WTC11 (cell line): Measurements from ENCODE around the gene SARDH. TPM values are rescaled to one million over a fixed set of nuclear protein-coding genes. Genes with fewer than 3 reads are reported as not detected.

Experiments used
- ATAC-seq: fragments of 200-7000 bp; cut with Tn5 transposase; 2 replicates; pipeline ENCODE4 v1.10.0; 2021; ENCODE audit warnings: mild to moderate bottlenecking, moderate library complexity
- CTCF ChIA-PET: fragments of 300-600 bp; sonication (Branson Sonifier 250); formaldehyde crosslinking; loops from one replicate; lab custom pipeline; 2021; ENCODE audit warnings: antibody characterized with exemption; lab: Charles Lee
- POLR2A ChIA-PET: fragments of 350-600 bp; sonication (Branson Sonifier 250); formaldehyde crosslinking; loops from one replicate; lab custom pipeline; 2021; ENCODE audit warnings: antibody characterized with exemption; lab: Charles Lee
- DNase-seq: peaks from one replicate; pipeline ENCODE4 v3.0.0; 2021; ENCODE audit warnings: low spot score
- H3K27ac Mint-ChIP-seq: 2 replicates; pipeline ENCODE4 v1.8.0; 2021; ENCODE audit warnings: mixed read lengths
- H3K27me3 Mint-ChIP-seq: 2 replicates; pipeline ENCODE4 v1.8.0; 2021; ENCODE audit warnings: low read depth, mild to moderate bottlenecking, moderate library complexity, mixed read lengths
- H3K36me3 Mint-ChIP-seq: 2 replicates; pipeline ENCODE4 v1.8.0; 2021; ENCODE audit warnings: mixed read lengths
- H3K4me1 Mint-ChIP-seq: 2 replicates; pipeline ENCODE4 v1.8.0; 2022; ENCODE audit warnings: mixed read lengths
- H3K4me3 Mint-ChIP-seq: 2 replicates; pipeline ENCODE4 v1.8.0; 2021; ENCODE audit warnings: mild to moderate bottlenecking, moderate library complexity, mixed read lengths
- H3K9me3 Mint-ChIP-seq: 2 replicates; pipeline ENCODE4 v1.8.0; 2021; ENCODE audit warnings: mixed read lengths
- EMX1 ChIP-seq: fragments of 250-450 bp; sonication (Bioruptor Pico); IDR thresholded peaks from 2 replicates; pipeline ENCODE4 v1.8.0; 2021; ENCODE audit warnings: mild to moderate bottlenecking
- ESRRA ChIP-seq: sonication (generic); formaldehyde crosslinking; IDR thresholded peaks from 2 replicates; pipeline ENCODE4 v1.8.1; 2022; ENCODE audit warnings: mild to moderate bottlenecking, missing genetic modification reagents, borderline replicate concordance
- ETV6 ChIP-seq: sonication (generic); formaldehyde crosslinking; IDR thresholded peaks from 2 replicates; pipeline ENCODE4 v1.8.1; 2022; ENCODE audit warnings: mild to moderate bottlenecking, missing genetic modification reagents
- GTF2I ChIP-seq: fragments of 250-450 bp; sonication (Bioruptor Pico); conservative IDR thresholded peaks from 2 replicates; pipeline ENCODE4 v1.4.0; 2021; ENCODE audit warnings: mild to moderate bottlenecking
- JUN ChIP-seq: sonication (generic); formaldehyde crosslinking; IDR thresholded peaks from 2 replicates; pipeline ENCODE4 v1.8.0; 2023; ENCODE audit warnings: mild to moderate bottlenecking, missing genetic modification reagents
- MXD4 ChIP-seq: fragments of 250-450 bp; sonication (Bioruptor Pico); IDR thresholded peaks from 2 replicates; pipeline ENCODE4 v1.8.0; 2021; ENCODE audit warnings: mild to moderate bottlenecking, moderate library complexity, borderline replicate concordance
- NR2C2 ChIP-seq: sonication (generic); formaldehyde crosslinking; IDR thresholded peaks from 2 replicates; pipeline ENCODE4 v1.8.0; 2022; ENCODE audit warnings: mild to moderate bottlenecking, missing genetic modification reagents
- NR3C1 ChIP-seq: sonication (generic); formaldehyde crosslinking; conservative IDR thresholded peaks from 2 replicates; pipeline ENCODE4 v1.8.1; 2023; ENCODE audit warnings: low read depth, mild to moderate bottlenecking, missing genetic modification reagents
- OVOL2 ChIP-seq: fragments of 250-450 bp; sonication (Bioruptor Pico); IDR thresholded peaks from 2 replicates; pipeline ENCODE4 v1.9.0; 2021; ENCODE audit warnings: mild to moderate bottlenecking, borderline replicate concordance
- PRRX2 ChIP-seq: fragments of 250-450 bp; sonication (Bioruptor Pico); IDR thresholded peaks from 2 replicates; pipeline ENCODE4 v1.8.0; 2021; ENCODE audit warnings: mild to moderate bottlenecking
- RELA ChIP-seq: sonication (generic); formaldehyde crosslinking; IDR thresholded peaks from 2 replicates; pipeline ENCODE4 v1.8.1; 2022; ENCODE audit warnings: missing genetic modification reagents, mild to moderate bottlenecking, borderline replicate concordance
- SMAD3 ChIP-seq: sonication (generic); formaldehyde crosslinking; IDR thresholded peaks from 2 replicates; pipeline ENCODE4 v1.8.0; 2022; ENCODE audit warnings: missing genetic modification reagents, mild to moderate bottlenecking, borderline replicate concordance
- TCF7 ChIP-seq: sonication (generic); formaldehyde crosslinking; IDR thresholded peaks from 2 replicates; pipeline ENCODE4 v1.8.0; 2022; ENCODE audit warnings: mild to moderate bottlenecking, low read depth, missing genetic modification reagents, moderate library complexity
- ZNF138 ChIP-seq: sonication (generic); formaldehyde crosslinking; conservative IDR thresholded peaks from 2 replicates; pipeline ENCODE4 v1.8.1; 2022; ENCODE audit warnings: mild to moderate bottlenecking, moderate library complexity, missing genetic modification reagents
- ZNF232 ChIP-seq: sonication (generic); formaldehyde crosslinking; IDR thresholded peaks from 2 replicates; pipeline ENCODE4 v1.8.0; 2022; ENCODE audit warnings: mild to moderate bottlenecking, missing genetic modification reagents
- ZNF263 ChIP-seq: sonication (generic); formaldehyde crosslinking; IDR thresholded peaks from 2 replicates; pipeline ENCODE4 v1.8.1; 2022; ENCODE audit warnings: low read depth, mild to moderate bottlenecking, moderate library complexity, missing genetic modification reagents
- ZNF416 ChIP-seq: fragments of 250-450 bp; sonication (Bioruptor Pico); IDR thresholded peaks from 2 replicates; pipeline ENCODE4 v1.9.0; 2021; ENCODE audit warnings: mild to moderate bottlenecking, inconsistent platforms
- ZNF423 ChIP-seq: fragments of 250-450 bp; sonication (Bioruptor Pico); IDR thresholded peaks from 2 replicates; pipeline ENCODE4 v2.1.2; 2022; ENCODE audit warnings: mild to moderate bottlenecking, moderate library complexity
- ZNF671 ChIP-seq: fragments of 250-450 bp; sonication (Bioruptor Pico); IDR thresholded peaks from 2 replicates; pipeline ENCODE4 v1.8.0; 2021; ENCODE audit warnings: mild to moderate bottlenecking
- total RNA-seq: library from RNA; stranded (reverse); gene quantifications from 3 replicates; pipeline ENCODE4 v1.2.3, GENCODE V29; 2021
- TF ChIP-seq, protein P1 (sequence below): fragments of 250-450 bp; sonication (Bioruptor Pico); conservative IDR thresholded peaks from 2 replicates; pipeline ENCODE4 v1.9.0; 2021; ENCODE audit warnings: mild to moderate bottlenecking
- TF ChIP-seq, protein P2 (sequence below): fragments of 250-450 bp; sonication (Bioruptor Pico); IDR thresholded peaks from 2 replicates; pipeline ENCODE4 v1.9.0; 2021; ENCODE audit warnings: moderate library complexity, mild to moderate bottlenecking, inconsistent platforms, borderline replicate concordance
- TF ChIP-seq, protein P3 (sequence below): sonication (generic); formaldehyde crosslinking; IDR thresholded peaks from 2 replicates; pipeline ENCODE4 v1.8.0; 2022; ENCODE audit warnings: missing genetic modification reagents
- TF ChIP-seq, protein P4 (sequence below): sonication (generic); formaldehyde crosslinking; IDR thresholded peaks from 2 replicates; pipeline ENCODE4 v1.8.0; 2023; ENCODE audit warnings: missing genetic modification reagents
- TF ChIP-seq, protein P5 (sequence below): sonication (generic); formaldehyde crosslinking; IDR thresholded peaks from 2 replicates; pipeline ENCODE4 v1.8.1; 2022; ENCODE audit warnings: low read depth, mild to moderate bottlenecking, moderate library complexity, missing genetic modification reagents, borderline replicate concordance
- TF ChIP-seq, protein P6 (sequence below): sonication (generic); formaldehyde crosslinking; IDR thresholded peaks from 2 replicates; pipeline ENCODE4 v1.8.0; 2022; ENCODE audit warnings: mild to moderate bottlenecking, missing genetic modification reagents

SARDH gene
- total RNA-seq, 1 experiment from 2014 or later: 8.5 TPM

DNA sequence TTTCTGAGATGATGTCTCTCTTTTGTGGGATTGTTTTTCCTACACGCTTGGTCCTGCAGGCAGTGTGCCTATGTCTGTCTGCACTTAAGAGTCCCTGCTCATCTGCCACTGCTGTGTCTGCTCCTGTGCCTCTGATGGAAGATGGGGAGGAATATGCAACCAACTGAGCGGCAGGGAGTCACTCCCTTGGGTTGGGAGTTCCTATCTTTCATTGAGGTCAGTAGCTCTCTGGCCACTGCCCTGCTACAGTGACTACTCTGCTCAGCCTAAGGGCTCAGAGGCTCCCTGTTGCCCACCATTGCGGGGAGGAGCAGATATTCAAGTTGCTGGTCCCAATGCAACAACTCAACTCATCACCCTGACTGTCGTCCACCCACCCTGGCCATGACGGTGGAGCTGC is 115.6 kb downstream of the SARDH start:
- Mint-ChIP-seq H3K4me1 (peaks cover 2% of the 10 kb centered on the region; the same call in 1 of the 2 replicates), H3K27me3 (peaks cover 14% of the 10 kb centered on the region; the same call in 1 of the 2 replicates), H3K4me3 (no peak overlapping the region), H3K27ac (no peak overlapping the region), H3K36me3 (peaks cover 7% of the 10 kb centered on the region), H3K9me3 (peaks cover 33% of the 10 kb centered on the region)
- ChIA-PET CTCF (no interaction called here), POLR2A (no interaction called here)
- ATAC-seq (no peak), DNase-seq (no peak)
- TF ChIP-seq GTF2I (CRISPR knock-in tag) (no peak), NR2C2 (no peak), MXD4 (CRISPR knock-in tag) (no peak), TCF7 (CRISPR knock-in tag) (no peak), ETV6 (CRISPR knock-in tag) (no peak), ZNF416 (CRISPR knock-in tag) (no peak), ZNF423 (CRISPR knock-in tag) (no peak)
- TF ChIP-seq, protein P1, sequence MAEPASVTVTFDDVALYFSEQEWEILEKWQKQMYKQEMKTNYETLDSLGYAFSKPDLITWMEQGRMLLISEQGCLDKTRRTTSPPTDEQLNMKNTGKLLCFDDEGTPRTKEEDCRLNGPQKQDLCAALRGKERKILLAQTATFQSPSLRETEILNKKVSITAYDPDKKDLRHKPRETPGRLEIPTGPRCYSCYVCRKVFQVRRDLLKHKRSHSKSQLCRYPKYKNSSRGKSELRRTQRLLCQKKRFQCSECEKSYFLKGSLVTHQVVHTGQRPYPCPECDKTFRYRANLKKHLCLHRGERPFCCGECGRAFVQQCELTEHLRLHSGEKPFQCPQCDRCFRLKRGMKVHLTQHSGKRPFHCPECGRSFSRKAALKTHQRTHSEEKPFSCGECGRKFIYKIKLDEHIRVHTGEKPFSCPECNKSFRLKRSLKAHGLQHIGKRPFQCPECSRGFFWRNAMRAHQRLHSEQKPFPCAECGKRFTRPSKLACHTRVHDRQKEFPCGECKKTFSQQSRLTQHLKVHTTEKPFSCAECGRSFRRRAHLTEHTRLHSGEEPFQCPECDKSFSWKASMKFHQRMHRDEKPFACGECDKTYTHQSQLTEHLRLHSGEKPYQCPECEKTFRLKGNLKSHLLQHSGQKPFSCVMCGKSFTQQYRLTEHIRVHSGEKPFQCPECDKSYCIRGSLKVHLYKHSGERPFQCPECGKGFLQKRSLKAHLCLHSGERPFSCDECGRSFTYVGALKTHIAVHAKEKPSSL (CRISPR knock-in tag): no peak
- TF ChIP-seq, protein P2, sequence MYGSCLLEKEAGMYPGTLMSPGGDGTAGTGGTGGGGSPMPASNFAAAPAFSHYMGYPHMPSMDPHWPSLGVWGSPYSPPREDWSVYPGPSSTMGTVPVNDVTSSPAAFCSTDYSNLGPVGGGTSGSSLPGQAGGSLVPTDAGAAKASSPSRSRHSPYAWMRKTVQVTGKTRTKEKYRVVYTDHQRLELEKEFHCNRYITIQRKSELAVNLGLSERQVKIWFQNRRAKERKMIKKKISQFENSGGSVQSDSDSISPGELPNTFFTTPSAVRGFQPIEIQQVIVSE (CRISPR knock-in tag): no peak
- TF ChIP-seq, protein P3, sequence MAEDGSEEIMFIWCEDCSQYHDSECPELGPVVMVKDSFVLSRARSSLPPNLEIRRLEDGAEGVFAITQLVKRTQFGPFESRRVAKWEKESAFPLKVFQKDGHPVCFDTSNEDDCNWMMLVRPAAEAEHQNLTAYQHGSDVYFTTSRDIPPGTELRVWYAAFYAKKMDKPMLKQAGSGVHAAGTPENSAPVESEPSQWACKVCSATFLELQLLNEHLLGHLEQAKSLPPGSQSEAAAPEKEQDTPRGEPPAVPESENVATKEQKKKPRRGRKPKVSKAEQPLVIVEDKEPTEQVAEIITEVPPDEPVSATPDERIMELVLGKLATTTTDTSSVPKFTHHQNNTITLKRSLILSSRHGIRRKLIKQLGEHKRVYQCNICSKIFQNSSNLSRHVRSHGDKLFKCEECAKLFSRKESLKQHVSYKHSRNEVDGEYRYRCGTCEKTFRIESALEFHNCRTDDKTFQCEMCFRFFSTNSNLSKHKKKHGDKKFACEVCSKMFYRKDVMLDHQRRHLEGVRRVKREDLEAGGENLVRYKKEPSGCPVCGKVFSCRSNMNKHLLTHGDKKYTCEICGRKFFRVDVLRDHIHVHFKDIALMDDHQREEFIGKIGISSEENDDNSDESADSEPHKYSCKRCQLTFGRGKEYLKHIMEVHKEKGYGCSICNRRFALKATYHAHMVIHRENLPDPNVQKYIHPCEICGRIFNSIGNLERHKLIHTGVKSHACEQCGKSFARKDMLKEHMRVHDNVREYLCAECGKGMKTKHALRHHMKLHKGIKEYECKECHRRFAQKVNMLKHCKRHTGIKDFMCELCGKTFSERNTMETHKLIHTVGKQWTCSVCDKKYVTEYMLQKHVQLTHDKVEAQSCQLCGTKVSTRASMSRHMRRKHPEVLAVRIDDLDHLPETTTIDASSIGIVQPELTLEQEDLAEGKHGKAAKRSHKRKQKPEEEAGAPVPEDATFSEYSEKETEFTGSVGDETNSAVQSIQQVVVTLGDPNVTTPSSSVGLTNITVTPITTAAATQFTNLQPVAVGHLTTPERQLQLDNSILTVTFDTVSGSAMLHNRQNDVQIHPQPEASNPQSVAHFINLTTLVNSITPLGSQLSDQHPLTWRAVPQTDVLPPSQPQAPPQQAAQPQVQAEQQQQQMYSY (CRISPR knock-in tag): no peak

DNA sequence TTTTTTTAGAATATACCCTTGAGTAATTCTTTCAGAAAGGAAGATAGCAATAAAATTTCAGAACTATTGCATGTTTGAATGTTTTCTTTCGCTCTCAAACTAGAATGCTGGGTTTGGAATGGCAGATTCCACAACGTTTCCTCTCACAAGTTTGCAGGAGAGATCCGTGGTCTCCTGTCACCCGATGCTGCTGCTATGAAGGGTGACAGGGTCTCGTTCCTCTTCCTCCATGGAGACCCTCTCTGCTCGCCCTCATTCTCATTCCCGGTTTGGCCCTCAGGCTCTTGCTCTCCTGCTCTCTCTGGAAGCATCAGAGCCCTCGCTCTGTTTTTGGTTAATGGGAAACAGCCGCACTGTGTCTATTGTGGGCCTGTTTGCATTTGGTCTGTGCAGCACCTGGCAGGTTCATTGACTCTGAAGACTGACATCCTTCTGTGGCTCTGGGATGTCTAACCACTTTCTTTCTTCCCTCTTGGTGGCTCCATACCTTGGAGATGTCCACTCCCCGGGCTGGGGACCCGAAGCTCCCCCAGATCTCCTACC is 116.4 kb downstream of the SARDH start:
- peaks cover 2% of the 10 kb centered on the region; the same call in 1 of the 2 replicates for H3K4me1 Mint-ChIP-seq
- H3K9me3 Mint-ChIP-seq: peaks cover 26% of the 10 kb centered on the region
- TF ChIP-seq JUN (CRISPR knock-in tag) (no peak), ZNF232 (no peak), EMX1 (no peak), NR2C2 (no peak), RELA (CRISPR knock-in tag) (no peak)
- TF ChIP-seq, protein P4, sequence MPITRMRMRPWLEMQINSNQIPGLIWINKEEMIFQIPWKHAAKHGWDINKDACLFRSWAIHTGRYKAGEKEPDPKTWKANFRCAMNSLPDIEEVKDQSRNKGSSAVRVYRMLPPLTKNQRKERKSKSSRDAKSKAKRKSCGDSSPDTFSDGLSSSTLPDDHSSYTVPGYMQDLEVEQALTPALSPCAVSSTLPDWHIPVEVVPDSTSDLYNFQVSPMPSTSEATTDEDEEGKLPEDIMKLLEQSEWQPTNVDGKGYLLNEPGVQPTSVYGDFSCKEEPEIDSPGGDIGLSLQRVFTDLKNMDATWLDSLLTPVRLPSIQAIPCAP (CRISPR knock-in tag): no peak
- TF ChIP-seq, all 79 proteins: peak for 0
- DNase-seq (no peak), ATAC-seq (no peak)
- Mint-ChIP-seq H3K4me3 (no peak overlapping the region), H3K27ac (no peak overlapping the region), H3K27me3 (peaks cover 13% of the 10 kb centered on the region; the same call in 1 of the 2 replicates), H3K36me3 (peaks cover 7% of the 10 kb centered on the region)
- ChIA-PET POLR2A (no interaction called here), CTCF (no interaction called here)

DNA sequence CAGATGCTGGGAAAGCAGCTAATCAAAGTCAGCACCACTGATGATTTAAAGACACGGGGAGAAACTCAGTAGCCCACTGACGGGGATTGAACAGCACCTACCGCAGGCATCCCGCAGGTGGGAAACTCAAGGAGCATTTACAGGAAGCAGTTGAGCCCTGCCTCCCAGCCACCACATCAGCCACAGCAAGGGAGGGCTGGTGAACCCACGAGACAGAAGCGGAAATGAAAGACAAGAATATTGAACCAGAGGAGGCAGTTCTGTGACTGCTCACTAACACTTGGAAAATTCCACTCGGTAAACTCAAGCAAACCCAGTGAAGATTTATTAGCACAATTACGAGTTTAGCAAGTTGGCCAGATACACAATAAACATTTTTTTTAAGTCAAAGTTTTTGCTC is 118.4 kb downstream of the SARDH start:
- peaks cover 5% of the 10 kb centered on the region; the same call in 1 of the 2 replicates for H3K27me3 Mint-ChIP-seq
- CTCF ChIA-PET: interaction anchor here (1.1 to 1.2 kb wide), 2 partner anchors 17 to 381 kb away, joined by 3 to 6 read pairs; no protein-coding TSS in a partner anchor

More for the DNA sequence above, 118.4 kb downstream of the SARDH start:
- ATAC-seq (no peak), DNase-seq (no peak)
- Mint-ChIP-seq H3K9me3 (peaks cover 8% of the 10 kb centered on the region), H3K27ac (no peak overlapping the region), H3K4me1 (peaks cover 2% of the 10 kb centered on the region; the same call in 1 of the 2 replicates), H3K36me3 (no peaks in the 10 kb centered on the region), H3K4me3 (no peak overlapping the region)
- TF ChIP-seq PRRX2 (CRISPR knock-in tag): no peak
- no peak for TF ChIP-seq MXD4 (CRISPR knock-in tag)
- no peak for TF ChIP-seq SMAD3
- no peak for TF ChIP-seq ZNF263 (CRISPR knock-in tag)
- TF ChIP-seq, protein P5, sequence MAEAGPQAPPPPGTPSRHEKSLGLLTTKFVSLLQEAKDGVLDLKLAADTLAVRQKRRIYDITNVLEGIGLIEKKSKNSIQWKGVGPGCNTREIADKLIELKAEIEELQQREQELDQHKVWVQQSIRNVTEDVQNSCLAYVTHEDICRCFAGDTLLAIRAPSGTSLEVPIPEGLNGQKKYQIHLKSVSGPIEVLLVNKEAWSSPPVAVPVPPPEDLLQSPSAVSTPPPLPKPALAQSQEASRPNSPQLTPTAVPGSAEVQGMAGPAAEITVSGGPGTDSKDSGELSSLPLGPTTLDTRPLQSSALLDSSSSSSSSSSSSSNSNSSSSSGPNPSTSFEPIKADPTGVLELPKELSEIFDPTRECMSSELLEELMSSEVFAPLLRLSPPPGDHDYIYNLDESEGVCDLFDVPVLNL (CRISPR knock-in tag): no peak
- no peak for TF ChIP-seq ESRRA
- no peak for TF ChIP-seq ZNF232
- no peak for TF ChIP-seq NR3C1 (CRISPR knock-in tag)
- TF ChIP-seq, protein P6, sequence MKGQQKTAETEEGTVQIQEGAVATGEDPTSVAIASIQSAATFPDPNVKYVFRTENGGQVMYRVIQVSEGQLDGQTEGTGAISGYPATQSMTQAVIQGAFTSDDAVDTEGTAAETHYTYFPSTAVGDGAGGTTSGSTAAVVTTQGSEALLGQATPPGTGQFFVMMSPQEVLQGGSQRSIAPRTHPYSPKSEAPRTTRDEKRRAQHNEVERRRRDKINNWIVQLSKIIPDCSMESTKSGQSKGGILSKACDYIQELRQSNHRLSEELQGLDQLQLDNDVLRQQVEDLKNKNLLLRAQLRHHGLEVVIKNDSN (CRISPR knock-in tag): no peak
- no peak for TF ChIP-seq ZNF671 (CRISPR knock-in tag)
- TF ChIP-seq ZNF138 (CRISPR knock-in tag): no peak
- TF ChIP-seq OVOL2: no peak
- POLR2A ChIA-PET: no interaction called here
